DMS114 treated with DMSO at 0.1 percent for 48 hours (cell line): ENCODE results near the gene RTN4R.

Experiments
- DNase-seq: peaks from one replicate; lab custom pipeline; 2025; ENCODE audit not compliant: unreplicated experiment; lab: John Stamatoyannopoulos, UW

Gene RTN4R

GRCh38 chr22:20243537-20244249 lies 24.4 kb downstream of the RTN4R start:
- DNase-seq = no peak

- no peak for DNase-seq
Measured at GRCh38 chr22:20243176-20243536, 25.0 kb downstream of the RTN4R start.

GRCh38 chr22:20242393-20243175 lies 25.5 kb downstream of the RTN4R start:
- no peak for DNase-seq

GRCh38 chr22:20241579-20242392 lies 26.3 kb downstream of the RTN4R start:
- DNase-seq = no peak

GRCh38 chr22:20240900-20241299 lies 27.2 kb downstream of the RTN4R start:
- no peak for DNase-seq

GRCh38 chr22:20240447-20240764 lies 27.7 kb downstream of the RTN4R start:
- no peak for DNase-seq

GRCh38 chr22:20239676-20240446 lies 28.3 kb downstream of the RTN4R start:
- DNase-seq = no peak

- no peak for DNase-seq
Measured at GRCh38 chr22:20238901-20239675, 29.0 kb downstream of the RTN4R start.

GRCh38 chr22:20238536-20238900 lies 29.6 kb downstream of the RTN4R start:
- DNase-seq = no peak

- DNase-seq = no peak
Measured at GRCh38 chr22:20237480-20238440, 30.4 kb downstream of the RTN4R start.

- DNase-seq = no peak
Measured at GRCh38 chr22:20236052-20236717, 31.9 kb downstream of the RTN4R start.

- DNase-seq = no peak
Measured at GRCh38 chr22:20235389-20235991, 32.6 kb downstream of the RTN4R start.

- DNase-seq = no peak
Measured at GRCh38 chr22:20234760-20235388, 33.2 kb downstream of the RTN4R start.

GRCh38 chr22:20234314-20234682 lies 33.8 kb downstream of the RTN4R start:
- no peak for DNase-seq

- no peak for DNase-seq
Measured at GRCh38 chr22:20233351-20234313, 34.5 kb downstream of the RTN4R start.

GRCh38 chr22:20232781-20233180 lies 35.3 kb downstream of the RTN4R start:
- no peak for DNase-seq

GRCh38 chr22:20232237-20232598 lies 35.9 kb downstream of the RTN4R start:
- no peak for DNase-seq
